KMS-11 (cell line): Measurements from ENCODE around the gene ZDHHC6.

Experiments
- H2AFZ ChIP-seq: fragments of 200-600 bp; sonication (generic); 2 replicates; pipeline ENCODE4 v1.6.1; 2016; ENCODE audit warnings: antibody characterized with exemption, mixed run types, low read depth
- H3K27ac ChIP-seq: fragments of 200-600 bp; sonication (generic); 2 replicates; pipeline ENCODE4 v1.6.1; 2016; ENCODE audit warnings: mild to moderate bottlenecking, mixed run types
- H3K27me3 ChIP-seq: fragments of 200-600 bp; sonication (generic); 2 replicates; pipeline ENCODE4 v1.6.1; 2017; ENCODE audit warnings: mild to moderate bottlenecking, low read depth, mixed run types, moderate library complexity; ENCODE audit not compliant: insufficient read depth
- H3K36me3 ChIP-seq: fragments of 200-600 bp; sonication (generic); 2 replicates; pipeline ENCODE4 v1.6.1; 2017; ENCODE audit warnings: mild to moderate bottlenecking, mixed run types; ENCODE audit not compliant: insufficient read depth
- H3K4me1 ChIP-seq: fragments of 200-600 bp; sonication (generic); 2 replicates; pipeline ENCODE4 v1.6.1; 2016; ENCODE audit warnings: mild to moderate bottlenecking, low read depth, mixed run types; ENCODE audit not compliant: poor library complexity, severe bottlenecking
- H3K4me2 ChIP-seq: fragments of 200-600 bp; sonication (generic); 2 replicates; pipeline ENCODE4 v1.7.0; 2016; ENCODE audit warnings: mild to moderate bottlenecking, mixed run types
- H3K4me3 ChIP-seq: fragments of 200-600 bp; sonication (generic); IDR thresholded peaks from 2 replicates; pipeline ENCODE4 v1.6.1; 2017; ENCODE audit warnings: low read depth, low read length, mixed read lengths; ENCODE audit not compliant: insufficient read depth
- H3K79me2 ChIP-seq: fragments of 200-600 bp; sonication (generic); 2 replicates; pipeline ENCODE4 v1.6.1; 2016; ENCODE audit warnings: low read depth, mixed run types; ENCODE audit not compliant: insufficient read depth
- H3K9ac ChIP-seq: fragments of 200-600 bp; sonication (generic); 2 replicates; pipeline ENCODE4 v1.6.1; 2016; ENCODE audit warnings: mild to moderate bottlenecking, mixed run types
- H4K20me1 ChIP-seq: fragments of 200-600 bp; sonication (generic); 2 replicates; pipeline ENCODE4 v1.6.1; 2016; ENCODE audit warnings: mild to moderate bottlenecking, mixed run types; ENCODE audit not compliant: insufficient read depth
- CTCF ChIP-seq: fragments of 200-600 bp; sonication (generic); conservative IDR thresholded peaks from 2 replicates; pipeline ENCODE4 v1.6.1; 2017; ENCODE audit warnings: low read depth, mild to moderate bottlenecking, antibody characterized with exemption, low read length, moderate library complexity, mixed read lengths

Gene ZDHHC6

GRCh38 chr10:112461029-112461887, 14.5 kb upstream of the ZDHHC6 start:
- H3K4me1 ChIP-seq = peaks cover 9% of the 10 kb centered on the region
- no peak overlapping the region; the same call in 1 of the 2 replicates for H3K4me2 ChIP-seq
- TF ChIP-seq CTCF = no peak
- H3K27ac ChIP-seq = no peak overlapping the region
- H3K79me2 ChIP-seq = no peaks in the 10 kb centered on the region; the same call in 1 of the 2 replicates
- peaks cover 9% of the 10 kb centered on the region; the same call in 1 of the 2 replicates for H3K36me3 ChIP-seq
- no peaks in the 10 kb centered on the region for H4K20me1 ChIP-seq
- no peak overlapping the region for H2AFZ ChIP-seq
- H3K27me3 ChIP-seq = no peaks in the 10 kb centered on the region
- no peak overlapping the region for H3K9ac ChIP-seq
- H3K4me3 ChIP-seq = no peak overlapping the region

DNA sequence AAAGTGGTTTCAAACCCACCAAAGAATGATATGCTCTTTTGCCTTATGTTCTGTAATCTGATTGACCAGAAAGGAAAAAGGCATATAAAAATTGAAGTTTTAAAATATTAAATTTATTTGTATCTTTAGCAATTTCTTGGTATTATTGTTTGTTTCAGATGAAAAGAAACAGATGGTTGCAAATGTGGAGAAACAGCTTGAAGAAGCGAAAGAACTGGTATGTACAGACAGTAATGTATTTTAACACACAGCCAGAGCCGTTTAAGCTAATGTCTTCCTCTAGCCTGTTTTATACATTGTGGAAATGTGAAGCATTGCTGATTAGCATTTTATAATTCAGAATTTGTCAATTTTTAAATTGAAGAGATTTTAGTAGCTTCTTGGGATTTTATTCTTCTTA, 13.7 kb upstream of the ZDHHC6 start:
- Histone ChIP-seq H3K9ac (no peak overlapping the region), H3K27ac (no peak overlapping the region), H4K20me1 (no peaks in the 10 kb centered on the region), H2AFZ (no peak overlapping the region), H3K4me2 (no peak overlapping the region; the same call in 1 of the 2 replicates), H3K4me3 (no peak overlapping the region), H3K79me2 (no peaks in the 10 kb centered on the region; the same call in 1 of the 2 replicates), H3K27me3 (no peaks in the 10 kb centered on the region), H3K36me3 (peaks cover 9% of the 10 kb centered on the region; the same call in 1 of the 2 replicates), H3K4me1 (peaks cover 9% of the 10 kb centered on the region)
- no peak for TF ChIP-seq CTCF

- Histone ChIP-seq H3K27ac (no peak overlapping the region), H3K4me1 (peaks cover 9% of the 10 kb centered on the region), H3K79me2 (peaks cover 1% of the 10 kb centered on the region; the same call in 1 of the 2 replicates), H3K4me3 (no peak overlapping the region), H3K9ac (no peak overlapping the region), H2AFZ (no peak overlapping the region), H3K27me3 (no peaks in the 10 kb centered on the region), H3K36me3 (no peaks in the 10 kb centered on the region), H3K4me2 (no peak overlapping the region), H4K20me1 (no peaks in the 10 kb centered on the region)
- peak; percentile 38 for TF ChIP-seq CTCF
Measured at GRCh38 chr10:112456533-112456932, 9.8 kb upstream of the ZDHHC6 start.

DNA sequence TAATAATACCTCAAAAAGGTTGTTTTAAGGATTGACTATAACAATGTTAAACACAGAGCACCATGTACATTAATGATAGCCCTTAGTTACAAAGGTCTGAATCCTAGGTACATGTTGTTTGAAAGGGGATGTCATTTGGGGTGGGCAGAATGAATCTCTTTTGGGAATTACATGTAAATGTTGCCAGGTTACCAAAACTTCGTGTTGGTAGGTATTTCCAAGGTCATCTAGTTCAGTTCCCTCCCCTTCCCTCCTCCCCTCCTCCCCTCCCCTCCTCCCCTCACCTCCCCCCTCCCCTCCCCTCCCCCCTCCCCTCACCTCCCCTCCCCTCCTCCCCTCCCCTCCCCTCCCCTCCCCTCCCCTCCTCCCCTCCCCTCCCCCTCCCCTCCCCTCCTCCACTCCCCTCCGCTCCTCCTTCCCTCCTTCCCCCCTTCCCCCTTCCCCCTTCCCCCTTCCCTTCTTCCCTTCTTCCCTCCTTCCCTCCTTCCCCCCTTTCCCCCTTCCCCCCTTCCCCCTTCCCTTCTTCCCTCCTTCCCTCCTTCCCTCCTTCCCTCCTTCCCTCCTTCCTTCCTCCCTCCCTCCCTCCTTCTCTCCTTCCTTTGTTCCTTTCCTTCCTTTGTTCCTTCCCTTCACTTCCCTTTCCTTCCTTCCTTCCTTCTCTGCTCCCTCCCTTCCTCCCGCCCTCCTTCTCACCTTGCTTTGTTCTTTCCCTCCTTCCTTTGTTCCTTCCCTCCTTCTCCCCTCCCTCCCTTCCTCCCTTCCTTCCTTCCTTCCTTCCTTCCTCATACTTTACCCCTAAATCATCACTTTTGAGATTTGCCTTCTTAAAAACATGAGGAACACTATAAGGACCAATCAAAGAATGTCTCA, 8.4 kb upstream of the ZDHHC6 start:
- Histone ChIP-seq H3K79me2 (peaks cover 15% of the 10 kb centered on the region; the same call in 1 of the 2 replicates), H3K36me3 (no peaks in the 10 kb centered on the region), H3K9ac (no peak overlapping the region), H3K4me1 (peaks cover 4% of the 10 kb centered on the region), H4K20me1 (no peaks in the 10 kb centered on the region), H3K4me3 (no peak overlapping the region), H2AFZ (no peak overlapping the region), H3K27ac (no peak overlapping the region), H3K27me3 (no peaks in the 10 kb centered on the region), H3K4me2 (no peak overlapping the region)
- no peak for TF ChIP-seq CTCF
